OCI-LY3 (cell line): Measurements from ENCODE around the gene CACFD1.

Source experiments
- EZH2phosphoT487 ChIP-seq: fragments of 200-600 bp; shearing (Covaris generic); IDR thresholded peaks from 2 replicates; pipeline ENCODE4 v1.6.1; 2018; ENCODE audit warnings: antibody characterized with exemption, mixed run types, low read depth
- TF ChIP-seq, protein P1 (sequence below): fragments of 200-600, 300-600 bp; sonication (generic); IDR thresholded peaks from 2 replicates; pipeline ENCODE4 v1.5.1; 2014; ENCODE audit warnings: antibody characterized with exemption, low read length, low read depth

DNA sequence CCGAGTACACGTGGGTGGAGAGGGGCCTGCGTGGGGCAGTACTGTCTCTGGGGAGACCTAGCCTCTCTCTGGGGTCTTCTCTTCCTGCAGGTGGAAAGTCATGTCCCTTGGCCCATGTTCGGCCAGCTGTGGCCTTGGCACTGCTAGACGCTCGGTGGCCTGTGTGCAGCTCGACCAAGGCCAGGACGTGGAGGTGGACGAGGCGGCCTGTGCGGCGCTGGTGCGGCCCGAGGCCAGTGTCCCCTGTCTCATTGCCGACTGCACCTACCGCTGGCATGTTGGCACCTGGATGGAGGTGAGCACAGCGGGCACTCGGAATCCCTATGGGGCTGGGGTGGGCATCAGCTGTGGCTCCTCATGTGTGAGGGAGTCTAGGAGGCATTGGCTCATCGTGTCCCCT, 5.5 kb upstream of the CACFD1 start:
- TF ChIP-seq, protein P1, sequence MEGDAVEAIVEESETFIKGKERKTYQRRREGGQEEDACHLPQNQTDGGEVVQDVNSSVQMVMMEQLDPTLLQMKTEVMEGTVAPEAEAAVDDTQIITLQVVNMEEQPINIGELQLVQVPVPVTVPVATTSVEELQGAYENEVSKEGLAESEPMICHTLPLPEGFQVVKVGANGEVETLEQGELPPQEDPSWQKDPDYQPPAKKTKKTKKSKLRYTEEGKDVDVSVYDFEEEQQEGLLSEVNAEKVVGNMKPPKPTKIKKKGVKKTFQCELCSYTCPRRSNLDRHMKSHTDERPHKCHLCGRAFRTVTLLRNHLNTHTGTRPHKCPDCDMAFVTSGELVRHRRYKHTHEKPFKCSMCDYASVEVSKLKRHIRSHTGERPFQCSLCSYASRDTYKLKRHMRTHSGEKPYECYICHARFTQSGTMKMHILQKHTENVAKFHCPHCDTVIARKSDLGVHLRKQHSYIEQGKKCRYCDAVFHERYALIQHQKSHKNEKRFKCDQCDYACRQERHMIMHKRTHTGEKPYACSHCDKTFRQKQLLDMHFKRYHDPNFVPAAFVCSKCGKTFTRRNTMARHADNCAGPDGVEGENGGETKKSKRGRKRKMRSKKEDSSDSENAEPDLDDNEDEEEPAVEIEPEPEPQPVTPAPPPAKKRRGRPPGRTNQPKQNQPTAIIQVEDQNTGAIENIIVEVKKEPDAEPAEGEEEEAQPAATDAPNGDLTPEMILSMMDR = no peak
- no peak for TF ChIP-seq EZH2phosphoT487
